BLaER1 treated with 17β-estradiol and CSF1 and Interleukin-3, amounts not matched to agents 10 nM and 100 nM (cell line): ENCODE results near the gene TMEM123.

Experiments used
- H3K27ac ChIP-seq, 11 experiments: shearing (Covaris generic); formaldehyde crosslinking; 2 replicates each; pipeline ENCODE4 v1.8.1; 2022
- H3K27me3 ChIP-seq, 11 experiments: shearing (Covaris generic); formaldehyde crosslinking; 2 replicates each; pipeline ENCODE4 v1.8.1; 2022
- H3K36me3 ChIP-seq, 11 experiments: shearing (Covaris generic); formaldehyde crosslinking; 2 replicates each; pipeline ENCODE4 v1.8.1; 2022
- H3K4me1 ChIP-seq, 10 experiments: shearing (Covaris generic); formaldehyde crosslinking; 2 replicates each; pipeline ENCODE4 v1.8.1; 2022
- H3K4me2 ChIP-seq, 11 experiments: shearing (Covaris generic); formaldehyde crosslinking; 2 replicates each; pipeline ENCODE4 v1.8.1; 2022
- H3K4me3 ChIP-seq, 10 experiments: shearing (Covaris generic); formaldehyde crosslinking; 2 replicates each; pipeline ENCODE4 v1.8.1; 2022
- H3K9ac ChIP-seq, 11 experiments: shearing (Covaris generic); formaldehyde crosslinking; 2 replicates each; pipeline ENCODE4 v1.8.1; 2022
- H3K9me3 ChIP-seq, 11 experiments: shearing (Covaris generic); formaldehyde crosslinking; replicated peaks in 1 of 11; 2 replicates each; pipeline ENCODE4 v1.8.1; 2022
- H4K20me1 ChIP-seq, 11 experiments: shearing (Covaris generic); formaldehyde crosslinking; 2 replicates each; pipeline ENCODE4 v1.8.1; 2022
- Cebpa-rat ChIP-seq, 11 experiments: shearing (Covaris generic); IDR thresholded peaks; 2 replicates each; pipeline ENCODE4 v1.8.1; 2022

The TMEM123 gene

DNA sequence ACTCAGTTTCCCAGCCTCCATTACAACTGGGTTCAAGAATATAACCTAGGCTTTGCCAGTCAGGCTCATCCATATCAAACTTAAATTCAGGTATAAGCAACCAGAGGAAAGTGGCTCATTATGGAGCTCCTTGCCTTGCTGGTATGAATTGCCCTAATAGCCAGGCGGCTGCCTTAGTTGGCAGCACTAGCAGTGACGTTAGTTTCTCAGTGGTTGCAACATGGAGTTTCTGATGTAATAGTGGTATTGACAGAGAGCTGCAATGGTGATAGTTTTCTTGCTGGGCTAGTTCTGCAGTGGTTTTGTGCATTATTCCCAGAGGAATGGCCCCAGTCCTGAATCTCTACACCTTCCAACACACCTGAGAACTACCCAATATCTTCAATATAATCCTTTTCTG lies 3.8 kb upstream of the TMEM123 start:
- Histone ChIP-seq H3K36me3 (no peaks in the 10 kb centered on the region), H3K4me3 (no peak overlapping the region), H4K20me1 (peaks cover 0 to 5% (median under 1%) of the 10 kb centered on the region in 11 experiments; a peak in 9 of 22 replicates), H3K27me3 (no peaks in the 10 kb centered on the region), H3K27ac (no peak overlapping the region), H3K4me2 (peak overlapping the region in 7 of 11 experiments; percentile 2 to 88 (median 41); a peak in 5 of 22 replicates), H3K9me3 (no peaks in the 10 kb centered on the region), H3K4me1 (peaks cover 32 to 53% (median 37%) of the 10 kb centered on the region in 10 experiments), H3K9ac (no peak overlapping the region)
- TF ChIP-seq Cebpa-rat (IDR thresholded peaks at IDR 0.05): no peak

DNA sequence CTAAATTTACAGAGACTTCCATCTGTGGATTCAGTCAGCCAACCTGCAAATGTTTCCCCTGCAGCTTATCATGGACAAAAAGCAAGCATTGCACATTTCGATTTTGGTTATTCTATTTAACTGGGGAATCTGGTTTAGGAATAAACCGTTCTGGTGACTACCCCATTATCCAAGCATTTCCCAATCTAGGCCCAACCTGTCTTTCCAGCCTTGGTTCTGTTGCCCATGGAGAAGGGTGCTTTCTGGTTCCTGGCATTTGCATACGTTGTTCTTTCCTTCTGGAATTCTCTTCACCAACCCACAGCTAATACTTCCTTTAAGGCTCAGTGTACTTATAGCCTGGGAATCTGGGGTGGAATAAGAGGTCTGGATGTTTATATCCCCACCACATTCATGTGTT lies 1.4 kb upstream of the TMEM123 start:
- Histone ChIP-seq H3K36me3 (peaks cover 0 to 8% (median 1%) of the 10 kb centered on the region in 11 experiments; a peak in 7 of 22 replicates), H4K20me1 (peaks cover 15 to 29% (median 25%) of the 10 kb centered on the region in 11 experiments; a peak in 20 of 22 replicates), H3K4me1 (peaks cover 52 to 68% (median 58%) of the 10 kb centered on the region in 10 experiments), H3K27me3 (no peaks in the 10 kb centered on the region), H3K9ac (peak overlapping the region in 7 of 11 experiments; percentile 96 to 99 (median 98); a peak in 12 of 22 replicates), H3K4me2 (peak overlapping the region; percentile 73 to 92 (median 82); a peak in 21 of 22 replicates), H3K27ac (peak overlapping the region in 10 of 11 experiments; percentile 92 to 99 (median 98); a peak in 14 of 22 replicates), H3K4me3 (peak overlapping the region in 5 of 10 experiments; percentile 85 to 97 (median 92); a peak in 4 of 20 replicates), H3K9me3 (no peaks in the 10 kb centered on the region)
- TF ChIP-seq Cebpa-rat (IDR thresholded peaks at IDR 0.05): no peak

DNA sequence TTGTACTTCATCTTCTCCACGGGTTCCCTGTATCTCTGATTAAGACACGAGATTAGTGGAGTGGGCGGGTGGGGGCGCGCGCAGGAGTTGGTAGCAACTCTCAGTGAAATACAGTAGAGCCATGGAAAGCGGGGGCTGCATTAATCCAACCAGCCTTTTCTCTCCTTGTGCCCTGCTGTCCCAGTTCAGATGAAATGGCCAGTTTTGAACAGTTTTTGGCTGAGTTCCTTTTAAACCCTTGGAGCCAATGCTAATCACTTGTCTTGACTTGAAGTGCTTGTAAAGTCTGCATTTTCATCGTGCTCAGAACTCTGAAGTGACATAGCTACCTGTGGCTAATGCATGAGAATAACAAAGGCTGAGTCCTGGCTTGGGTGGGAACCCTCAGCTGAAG lies 734 bp upstream of the TMEM123 start:
- peaks cover 2 to 14% (median 7%) of the 10 kb centered on the region in 11 experiments; a peak in 21 of 22 replicates for H3K36me3 ChIP-seq
- H3K9me3 ChIP-seq: no peaks in the 10 kb centered on the region; a peak in 1 of 22 replicates
- peaks cover 59 to 70% (median 64%) of the 10 kb centered on the region in 10 experiments for H3K4me1 ChIP-seq
- peak overlapping the region; percentile 88 to 99 (median 98); a peak in 21 of 22 replicates for H3K27ac ChIP-seq
- H3K27me3 ChIP-seq: no peaks in the 10 kb centered on the region
- H4K20me1 ChIP-seq: peaks cover 21 to 36% (median 31%) of the 10 kb centered on the region in 11 experiments; a peak in 21 of 22 replicates
- TF ChIP-seq Cebpa-rat (IDR thresholded peaks at IDR 0.05): no peak
- peak overlapping the region; percentile 92 to 99 (median 98) for H3K9ac ChIP-seq
- peak overlapping the region; percentile 73 to 92 (median 82) for H3K4me2 ChIP-seq
- H3K4me3 ChIP-seq: peak overlapping the region; percentile 83 to 97 (median 93)

DNA sequence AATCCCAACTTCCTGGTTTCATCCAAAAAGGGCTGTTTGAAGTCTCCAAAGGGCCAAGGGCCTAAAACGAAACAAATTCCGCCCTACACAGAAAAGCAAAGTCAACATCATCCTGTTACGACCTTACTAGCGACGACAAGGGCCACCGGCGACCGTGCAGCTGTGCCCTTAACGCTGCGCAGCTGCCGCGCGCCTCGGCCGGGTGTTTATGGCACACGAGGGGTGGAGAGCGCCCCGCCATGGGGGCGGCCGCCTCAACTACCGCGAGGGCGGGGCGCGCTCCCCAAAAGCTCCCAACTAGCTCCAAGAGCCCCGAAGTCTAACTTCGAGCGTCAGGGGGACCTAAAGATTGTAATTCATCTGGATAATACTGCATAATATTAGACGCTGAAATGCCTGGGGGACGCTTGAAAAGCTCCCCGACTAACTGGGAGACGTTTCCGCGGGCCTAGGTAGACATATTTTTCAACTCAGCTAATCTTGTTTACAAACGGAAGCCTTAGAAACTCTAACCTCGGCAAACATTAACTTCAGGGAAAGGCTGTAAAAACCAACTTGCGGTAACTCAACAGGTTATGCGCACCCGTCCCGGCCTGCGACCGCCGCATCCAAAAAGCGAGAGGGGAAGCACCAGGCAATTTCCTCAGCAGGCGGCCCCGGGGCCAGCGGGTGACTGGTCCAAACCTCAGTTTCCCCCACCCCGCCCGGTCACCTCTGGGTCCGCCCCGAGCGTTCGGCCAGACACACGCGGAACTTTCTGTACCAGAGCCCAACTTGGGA lies 694 bp downstream of the TMEM123 start:
- peak overlapping the region; percentile 92 to 99 (median 98) for H3K9ac ChIP-seq
- H3K9me3 ChIP-seq: peaks cover 0 to 5% (median 3%) of the 10 kb centered on the region in 11 experiments; a peak in 5 of 22 replicates
- no peaks in the 10 kb centered on the region for H3K27me3 ChIP-seq
- peaks cover 63 to 79% (median 73%) of the 10 kb centered on the region in 10 experiments for H3K4me1 ChIP-seq
- no peak for TF ChIP-seq Cebpa-rat (IDR thresholded peaks at IDR 0.05)
- peak overlapping the region; percentile 83 to 97 (median 93) for H3K4me3 ChIP-seq
- peak overlapping the region; percentile 67 to 92 (median 77) for H3K4me2 ChIP-seq
- peaks cover 15 to 29% (median 22%) of the 10 kb centered on the region in 11 experiments; a peak in 21 of 22 replicates for H3K36me3 ChIP-seq
- peak overlapping the region; percentile 88 to 99 (median 98) for H3K27ac ChIP-seq
- peaks cover 25 to 47% (median 39%) of the 10 kb centered on the region in 11 experiments; a peak in 21 of 22 replicates for H4K20me1 ChIP-seq

DNA sequence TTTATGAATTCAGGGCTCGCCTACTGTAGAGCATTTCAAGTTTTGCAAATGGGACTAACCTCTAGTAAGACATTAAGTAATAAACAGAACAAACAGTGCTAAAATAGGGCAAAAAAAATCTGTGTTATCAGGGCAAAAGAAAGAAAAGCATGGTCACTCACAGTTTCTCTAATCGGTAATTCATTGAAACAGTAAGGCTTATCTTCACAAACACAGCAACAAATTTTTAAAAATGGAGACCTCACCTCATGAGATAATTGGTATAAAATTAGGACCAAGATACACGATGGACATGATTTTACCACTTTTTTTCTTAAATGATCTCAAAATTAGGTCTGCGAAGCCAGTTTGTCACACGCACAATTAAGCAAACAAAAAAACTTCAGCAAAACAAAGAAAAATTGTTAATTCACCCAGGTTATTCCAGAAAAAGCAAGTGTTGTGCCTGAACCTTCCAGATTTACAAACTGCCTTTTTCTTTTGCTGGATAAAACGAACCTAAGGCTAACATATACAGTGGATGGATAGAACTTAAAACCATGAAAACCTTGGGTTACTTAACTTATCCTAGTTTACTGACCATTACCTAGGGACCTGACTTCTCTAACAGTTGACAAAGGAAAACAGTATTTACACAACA lies 1.4 kb downstream of the TMEM123 start:
- TF ChIP-seq Cebpa-rat (IDR thresholded peaks at IDR 0.05): no peak
- peaks cover 25 to 54% (median 39%) of the 10 kb centered on the region in 11 experiments; a peak in 21 of 22 replicates for H4K20me1 ChIP-seq
- H3K4me3 ChIP-seq: peak overlapping the region; percentile 83 to 97 (median 93)
- H3K9me3 ChIP-seq: peaks cover 0 to 12% (median 9%) of the 10 kb centered on the region in 11 experiments; a peak in 18 of 22 replicates
- H3K27me3 ChIP-seq: no peaks in the 10 kb centered on the region
- H3K4me2 ChIP-seq: peak overlapping the region; percentile 67 to 92 (median 77)
- H3K4me1 ChIP-seq: peaks cover 58 to 78% (median 69%) of the 10 kb centered on the region in 10 experiments
- H3K9ac ChIP-seq: peak overlapping the region; percentile 92 to 99 (median 98)
- peaks cover 22 to 36% (median 29%) of the 10 kb centered on the region in 11 experiments; a peak in 21 of 22 replicates for H3K36me3 ChIP-seq
- H3K27ac ChIP-seq: peak overlapping the region; percentile 88 to 99 (median 98)

DNA sequence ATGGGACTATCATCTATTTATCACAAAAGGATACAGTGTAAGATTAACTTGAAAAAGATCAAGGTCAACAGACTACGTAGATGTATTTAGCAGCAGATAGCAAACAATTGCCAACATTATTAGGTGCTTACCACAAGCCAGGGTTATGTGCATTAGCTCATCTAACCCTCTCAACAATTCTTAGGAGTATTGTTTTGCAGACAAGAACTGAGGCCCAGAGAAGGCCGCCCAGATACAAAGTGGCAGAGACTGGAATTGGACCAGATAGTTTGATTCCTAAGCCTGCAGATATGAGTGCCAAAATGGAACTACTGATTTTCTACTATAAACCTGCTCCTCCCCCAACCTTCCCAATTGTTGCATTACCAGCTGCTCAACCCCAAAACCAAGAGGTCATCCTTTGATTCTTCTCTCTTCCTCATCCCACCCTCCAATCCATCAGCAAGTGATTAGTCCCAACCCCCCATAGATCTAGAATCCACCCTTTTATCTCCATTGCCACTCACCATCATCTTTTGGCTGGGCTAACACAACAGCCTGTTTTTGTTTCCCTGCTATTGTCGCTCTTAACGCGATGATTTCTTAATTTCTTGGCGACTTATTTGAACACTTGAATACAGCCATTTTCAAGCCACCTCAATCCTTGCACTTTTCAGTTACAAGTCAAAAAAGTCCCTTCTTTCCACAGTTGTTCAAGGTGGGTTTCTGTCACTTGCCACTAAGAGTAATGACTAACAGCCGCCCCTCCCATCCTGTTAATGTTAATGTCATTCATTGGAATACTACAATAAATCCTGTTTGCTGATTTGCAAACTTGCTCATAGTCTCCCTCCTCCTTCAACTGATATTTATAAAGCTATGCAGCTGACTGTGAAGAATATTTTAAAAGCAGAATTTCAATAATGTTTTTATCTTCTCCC lies 2.7 kb downstream of the TMEM123 start:
- Histone ChIP-seq H3K9ac (peak overlapping the region in 6 of 11 experiments; percentile 96 to 99 (median 98); a peak in 8 of 22 replicates), H4K20me1 (peaks cover 25 to 61% (median 42%) of the 10 kb centered on the region in 11 experiments; a peak in 21 of 22 replicates), H3K27ac (peak overlapping the region in 1 of 11 experiments; percentile 98; a peak in 1 of 22 replicates), H3K4me3 (peak overlapping the region; percentile 83 to 97 (median 93); a peak in 16 of 20 replicates), H3K4me2 (peak overlapping the region; percentile 67 to 92 (median 77)), H3K4me1 (peaks cover 47 to 67% (median 56%) of the 10 kb centered on the region in 10 experiments), H3K36me3 (peaks cover 35 to 48% (median 41%) of the 10 kb centered on the region in 11 experiments), H3K9me3 (peaks cover 1 to 25% (median 22%) of the 10 kb centered on the region in 11 experiments; a peak in 21 of 22 replicates), H3K27me3 (no peaks in the 10 kb centered on the region)
- TF ChIP-seq Cebpa-rat (IDR thresholded peaks at IDR 0.05): no peak

DNA sequence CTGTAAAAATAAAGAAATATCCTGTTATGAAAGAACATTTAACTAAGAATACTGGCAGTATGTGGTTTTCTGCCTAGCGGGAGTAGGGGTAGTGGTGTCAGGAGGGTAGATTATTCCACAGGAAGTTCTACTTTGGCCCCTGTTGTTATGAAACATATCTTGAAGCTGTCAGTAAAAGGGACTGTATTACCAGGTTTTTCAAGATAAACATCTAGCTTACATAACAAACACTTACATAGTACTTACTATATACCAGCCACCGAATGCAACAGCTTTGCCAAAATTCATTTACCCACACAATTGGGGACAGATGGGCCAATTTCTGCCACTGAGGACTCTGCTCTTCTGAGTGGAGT lies 3.7 kb downstream of the TMEM123 start:
- Histone ChIP-seq H3K4me1 (peaks cover 36 to 56% (median 45%) of the 10 kb centered on the region in 10 experiments), H3K9ac (peak overlapping the region in 4 of 11 experiments; percentile 9 to 29 (median 25); a peak in 2 of 22 replicates), H3K9me3 (peaks cover 5 to 35% (median 32%) of the 10 kb centered on the region in 11 experiments; a peak in 21 of 22 replicates), H3K27ac (peak overlapping the region in 7 of 11 experiments; percentile 0 to 46 (median 23); a peak in 4 of 22 replicates), H3K27me3 (no peaks in the 10 kb centered on the region), H4K20me1 (peaks cover 25 to 61% (median 42%) of the 10 kb centered on the region in 11 experiments; a peak in 21 of 22 replicates), H3K36me3 (peaks cover 38 to 58% (median 52%) of the 10 kb centered on the region in 11 experiments), H3K4me2 (peak overlapping the region; percentile 67 to 92 (median 77)), H3K4me3 (peak overlapping the region in 3 of 10 experiments; percentile 17 to 94 (median 18); a peak in 4 of 20 replicates)
- TF ChIP-seq Cebpa-rat (IDR thresholded peaks at IDR 0.05): no peak
